ENCODE measurements around the gene COL4A3. TPM values are rescaled to one million over a fixed set of nuclear protein-coding genes. Genes with fewer than 3 reads are reported as not detected.

COL4A3 gene
- total and polyA plus RNA-seq, 9 of the 15 experiments (the other 6 are each of a cell fraction or from before 2014, with no cell fraction given): not detected

GRCh38 chr2:227322530-227323205, 158.2 kb downstream of the COL4A3 start:
- peaks cover 7 to 11% of the 10 kb centered on the region in 2 experiments; a peak in 3 of 5 replicates for H3K4me1 ChIP-seq (replicated peaks in 1 of 2; ENCODE audit: control insufficient read depth in 2 of 2, insufficient read depth in 2 of 2, low read length in 2 of 2)
- no peak for ATAC-seq
- FAIRE-seq: no peak
- peak in 1 of 4 experiments; percentile 24 for DNase-seq (ENCODE audit: extremely low read depth in 1 of 4, low spot score in 3 of 4)
- CTCF ChIA-PET (ENCODE audit: low intra/inter-chr PET ratio): interaction anchor here (0.5 kb wide), 1 partner anchor 167 kb away, joined by 5 read pairs; no protein-coding TSS in a partner anchor
- no peaks in the 10 kb centered on the region for H3K36me3 ChIP-seq (ENCODE audit: control insufficient read depth, insufficient read depth, low read length)
- intact Hi-C loops (cut with micrococcal nuclease): loop anchor here (10.0 kb wide), 1 partner anchor 188 kb away; no protein-coding TSS in a partner anchor
- no peaks in the 10 kb centered on the region for H3K9me1 ChIP-seq (ENCODE audit: control insufficient read depth, insufficient read depth, low read length)
- H2AFZ ChIP-seq (ENCODE audit: low read depth, low read length): no peak overlapping the region
- no peak overlapping the region for H3K4me2 ChIP-seq (ENCODE audit: insufficient read depth, low read length)
- no TSS peak for BruUV-seq (replicated peaks)
- WGBS (ENCODE audit: insufficient coverage, low coverage, missing lambda C conversion rate): 15% methylated on average over 3 of the region's 5 CpGs
- H4K20me1 ChIP-seq (replicated peaks; ENCODE audit: control insufficient read depth, insufficient read depth, low read length): no peaks in the 10 kb centered on the region
- no peak overlapping the region for H3K9ac ChIP-seq (ENCODE audit: insufficient read depth in 1 of 2, low read depth in 2 of 2, low read length in 2 of 2)
- peaks cover 23% of the 10 kb centered on the region for H3K79me2 ChIP-seq (ENCODE audit: control insufficient read depth, insufficient read depth, low read length)
- H3K27ac ChIP-seq (ENCODE audit: extremely low read depth, low read depth, low read length): no peak overlapping the region
- POLR2A ChIA-PET: no interaction called here
- in situ Hi-C loops (cut with MboI): no loop called here
- no peaks in the 10 kb centered on the region for H3K27me3 ChIP-seq (ENCODE audit: control insufficient read depth in 2 of 2, insufficient read depth in 2 of 2, low read length in 2 of 2)
- H3K4me3 ChIP-seq: no peak overlapping the region
- peaks cover 6% of the 10 kb centered on the region; the same call in 1 of the 2 replicates for H3K9me3 ChIP-seq (replicated peaks; ENCODE audit: control insufficient read depth, insufficient read depth, low read depth, low read length)
- peak; percentile 87 for TF ChIP-seq TRIM28 (IDR thresholded peaks at IDR 0.05)
- no peak for TF ChIP-seq NRF1 (conservative IDR thresholded peaks at IDR 0.05 in 1 of 2, IDR thresholded peaks at IDR 0.05 in 1 of 2)
- 0 out of 2 replicates have a peak, but pooled peaks have one; percentile 8 for TF ChIP-seq MTA2 (IDR thresholded peaks at IDR 0.05; ENCODE audit: low read depth)
- TF ChIP-seq HBP1 (CRISPR knock-in tag; IDR thresholded peaks at IDR 0.05): no peak
- TF ChIP-seq, protein P1, sequence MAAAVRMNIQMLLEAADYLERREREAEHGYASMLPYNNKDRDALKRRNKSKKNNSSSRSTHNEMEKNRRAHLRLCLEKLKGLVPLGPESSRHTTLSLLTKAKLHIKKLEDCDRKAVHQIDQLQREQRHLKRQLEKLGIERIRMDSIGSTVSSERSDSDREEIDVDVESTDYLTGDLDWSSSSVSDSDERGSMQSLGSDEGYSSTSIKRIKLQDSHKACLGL (CRISPR knock-in tag; IDR thresholded peaks at IDR 0.05; ENCODE audit: borderline replicate concordance, poor library complexity, severe bottlenecking): no peak
- no peak for TF ChIP-seq E2F4 (CRISPR knock-in tag; IDR thresholded peaks at IDR 0.05; ENCODE audit: low read depth)
- peak; percentile 38; the same call in 1 of the 2 replicates for TF ChIP-seq CHAMP1 (IDR thresholded peaks at IDR 0.05)
- TF ChIP-seq ZBTB1 (CRISPR knock-in tag; IDR thresholded peaks at IDR 0.05; ENCODE audit: borderline replicate concordance, low read depth): no peak
- TF ChIP-seq CBFA2T3 (IDR thresholded peaks at IDR 0.05): peak; percentile 75
- no peak for TF ChIP-seq TFE3 (CRISPR knock-in tag; IDR thresholded peaks at IDR 0.05)
- TF ChIP-seq, protein P2, sequence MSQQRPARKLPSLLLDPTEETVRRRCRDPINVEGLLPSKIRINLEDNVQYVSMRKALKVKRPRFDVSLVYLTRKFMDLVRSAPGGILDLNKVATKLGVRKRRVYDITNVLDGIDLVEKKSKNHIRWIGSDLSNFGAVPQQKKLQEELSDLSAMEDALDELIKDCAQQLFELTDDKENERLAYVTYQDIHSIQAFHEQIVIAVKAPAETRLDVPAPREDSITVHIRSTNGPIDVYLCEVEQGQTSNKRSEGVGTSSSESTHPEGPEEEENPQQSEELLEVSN (IDR thresholded peaks at IDR 0.05; ENCODE audit: borderline replicate concordance in 1 of 2, extremely low read depth in 1 of 2, insufficient read depth in 1 of 2, insufficient read length in 1 of 2, low read depth in 1 of 2, low read length in 1 of 2, poor library complexity in 1 of 2, severe bottlenecking in 1 of 2): no peak
- no peak for TF ChIP-seq U2AF1 (optimal IDR thresholded peaks at IDR 0.05; ENCODE audit: low read depth, low read length)

All from K562 (cell line).